H9 (cell line): Measurements from ENCODE around the gene CD9. TPM values are rescaled to one million over a fixed set of nuclear protein-coding genes. Genes with fewer than 3 reads are reported as not detected.
"Not testable (repeated sequence)": the region's sequence is repeated elsewhere in the genome, so short reads cannot be mapped to it uniquely, and the experiment has no call there.

Experiments used
- DNase-seq: peaks from one replicate; pipeline ENCODE4 v3.0.0-alpha.2; 2017
- H2AFZ ChIP-seq: one replicate; pipeline ENCODE4 v1.6.1; 2013; ENCODE audit warnings: mild to moderate bottlenecking, low read length, control low read depth, moderate library complexity
- H2AK5ac ChIP-seq: 2 replicates; pipeline ENCODE4 v1.6.1; 2013; ENCODE audit warnings: low read length, control low read depth, mixed read lengths; ENCODE audit not compliant: insufficient read length
- H2BK120ac ChIP-seq: one replicate; pipeline ENCODE4 v1.6.1; 2013; ENCODE audit warnings: low read depth, mild to moderate bottlenecking, low read length, control low read depth, inconsistent platforms; ENCODE audit not compliant: poor library complexity, severe bottlenecking
- H2BK12ac ChIP-seq: 2 replicates; pipeline ENCODE4 v1.6.1; 2013; ENCODE audit warnings: low read length, control low read depth, mixed read lengths, low read depth; ENCODE audit not compliant: insufficient read length
- H2BK15ac ChIP-seq: 2 replicates; pipeline ENCODE4 v1.6.1; 2013; ENCODE audit warnings: low read depth, low read length, control low read depth
- H2BK20ac ChIP-seq: one replicate; pipeline ENCODE4 v1.6.1; 2013; ENCODE audit warnings: low read depth, mild to moderate bottlenecking, low read length, control low read depth, inconsistent platforms; ENCODE audit not compliant: poor library complexity, severe bottlenecking
- H2BK5ac ChIP-seq: 2 replicates; pipeline ENCODE4 v1.6.1; 2013; ENCODE audit warnings: low read length, control low read depth, mixed read lengths; ENCODE audit not compliant: insufficient read length
- H3K14ac ChIP-seq: 2 replicates; pipeline ENCODE4 v1.6.1; 2013; ENCODE audit warnings: low read length, control low read depth; ENCODE audit not compliant: insufficient read depth
- H3K18ac ChIP-seq: 2 replicates; pipeline ENCODE4 v1.6.1; 2013; ENCODE audit warnings: low read depth, mild to moderate bottlenecking, mixed read lengths, low read length, control low read depth; ENCODE audit not compliant: insufficient read length
- H3K23ac ChIP-seq: 2 replicates; pipeline ENCODE4 v1.6.1; 2013; ENCODE audit warnings: low read length, control low read depth, mixed read lengths, low read depth; ENCODE audit not compliant: insufficient read length
- H3K23me2 ChIP-seq: 2 replicates; pipeline ENCODE4 v1.6.1; 2013; ENCODE audit warnings: low read depth, mild to moderate bottlenecking, mixed read lengths, low read length, control low read depth; ENCODE audit not compliant: insufficient read length, poor library complexity, severe bottlenecking
- H3K27ac ChIP-seq: 2 replicates; pipeline ENCODE4 v1.5.1; 2013; ENCODE audit warnings: low read length, control low read depth, mixed read lengths, low read depth; ENCODE audit not compliant: insufficient read length
- H3K27me3 ChIP-seq: 2 replicates; pipeline ENCODE4 v1.6.1; 2013; ENCODE audit warnings: low read length, control low read depth, inconsistent platforms; ENCODE audit not compliant: insufficient read depth
- H3K4ac ChIP-seq: 2 replicates; pipeline ENCODE4 v1.6.1; 2013; ENCODE audit warnings: low read depth, mild to moderate bottlenecking, control low read depth, inconsistent platforms, low read length, moderate library complexity
- H3K4me1 ChIP-seq: 2 replicates; pipeline ENCODE4 v1.6.1; 2013; ENCODE audit warnings: low read length, control low read depth, inconsistent platforms; ENCODE audit not compliant: insufficient read depth
- H3K4me2 ChIP-seq: 2 replicates; pipeline ENCODE4 v1.6.1; 2013; ENCODE audit warnings: low read length, control low read depth, mixed read lengths; ENCODE audit not compliant: insufficient read length, insufficient read depth
- H3K56ac ChIP-seq: 2 replicates; pipeline ENCODE4 v1.6.1; 2013; ENCODE audit warnings: low read depth, mild to moderate bottlenecking, mixed read lengths, low read length, control low read depth; ENCODE audit not compliant: insufficient read length
- H3K79me1 ChIP-seq: 2 replicates; pipeline ENCODE4 v1.6.1; 2013; ENCODE audit warnings: low read depth, mild to moderate bottlenecking, moderate library complexity, low read length, control low read depth, inconsistent platforms; ENCODE audit not compliant: insufficient read depth, poor library complexity, severe bottlenecking
- H3K79me2 ChIP-seq: 2 replicates; pipeline ENCODE4 v1.6.1; 2013; ENCODE audit warnings: low read length, control low read depth, inconsistent platforms; ENCODE audit not compliant: insufficient read depth
- H3K9ac ChIP-seq: 2 replicates; pipeline ENCODE4 v1.6.1; 2013; ENCODE audit warnings: low read length, control low read depth, mixed read lengths; ENCODE audit not compliant: insufficient read length; ENCODE audit errors: extremely low read depth
- H3K9me3 ChIP-seq: one replicate; pipeline ENCODE4 v1.6.1; 2013; ENCODE audit warnings: low read depth, low read length, inconsistent platforms; ENCODE audit not compliant: control insufficient read depth
- H3T11ph ChIP-seq: one replicate; pipeline ENCODE4 v1.6.1; 2013; ENCODE audit warnings: mild to moderate bottlenecking, low read length, control low read depth, inconsistent platforms
- H4K20me1 ChIP-seq: one replicate; pipeline ENCODE4 v1.6.1; 2013; ENCODE audit not compliant: control insufficient read depth, insufficient read length, insufficient read depth
- H4K5ac ChIP-seq: 2 replicates; pipeline ENCODE4 v1.6.1; 2013; ENCODE audit warnings: low read depth, mild to moderate bottlenecking, mixed read lengths, low read length, control low read depth; ENCODE audit not compliant: insufficient read length
- H4K8ac ChIP-seq: replicated peaks from 2 replicates; pipeline ENCODE4 v1.6.1; 2013; ENCODE audit warnings: low read length, control low read depth, mixed read lengths, low read depth; ENCODE audit not compliant: insufficient read length
- H4K91ac ChIP-seq: 2 replicates; pipeline ENCODE4 v1.6.1; 2013; ENCODE audit warnings: low read depth, mild to moderate bottlenecking, moderate library complexity, mixed read lengths, low read length, control low read depth; ENCODE audit not compliant: insufficient read length
- H3K27ac Mint-ChIP-seq, 3 experiments: 2 replicates in 2 of 3; 3 replicates in 1 of 3; pipeline ENCODE4 v1.8.0; 2020 to 2021; ENCODE audit warnings: mixed read lengths in 3 of 3, mild to moderate bottlenecking in 1 of 3, moderate library complexity in 1 of 3
- H3K27me3 Mint-ChIP-seq: 2 replicates; pipeline ENCODE4 v1.8.0; 2021; ENCODE audit warnings: low read depth, mild to moderate bottlenecking, moderate library complexity, mixed read lengths
- H3K36me3 Mint-ChIP-seq, 3 experiments: 2 replicates in 2 of 3; 3 replicates in 1 of 3; pipeline ENCODE4 v1.8.0; 2020 to 2021; ENCODE audit warnings: low read depth in 3 of 3, mixed read lengths in 3 of 3; ENCODE audit not compliant: insufficient read depth in 1 of 3
- H3K4me1 Mint-ChIP-seq, 2 experiments: 2 replicates each; pipeline ENCODE4 v1.8.0; 2020; ENCODE audit warnings: mixed read lengths in 2 of 2
- H3K4me3 Mint-ChIP-seq, 2 experiments: 2 replicates in 1 of 2; 3 replicates in 1 of 2; pipeline ENCODE4 v1.8.0; 2020 to 2021; ENCODE audit warnings: mild to moderate bottlenecking in 2 of 2, mixed read lengths in 2 of 2, moderate library complexity in 1 of 2
- H3K9me3 Mint-ChIP-seq, 2 experiments: 2 replicates in 1 of 2; 3 replicates in 1 of 2; pipeline ENCODE4 v1.8.0; 2020; ENCODE audit warnings: mild to moderate bottlenecking in 2 of 2, mixed read lengths in 2 of 2, moderate library complexity in 1 of 2
- CTCF ChIP-seq: fragments of 200-600 bp; sonication (generic); conservative IDR thresholded peaks from 3 replicates; pipeline ENCODE4 v1.8.0; 2021; ENCODE audit warnings: antibody characterized with exemption, mild to moderate bottlenecking
- WGBS: extraction: QIAGEN DNeasy Blood & Tissue Kit; methylation state at CpG from one replicate; pipeline ENCODE4 v1.1.7; 2013; ENCODE audit warnings: missing lambda C conversion rate, low lambda C conversion rate, mixed read lengths; ENCODE audit not compliant: insufficient read length; ENCODE audit errors: extremely low coverage; 5-methylcytosine and 5-hydroxymethylcytosine counted together
- total RNA-seq: library from RNA; stranded (reverse); gene quantifications from 2 replicates; pipeline ENCODE4 v1.2.1, GENCODE V29; 2021

CD9 gene
- total RNA-seq, 1 experiment from 2014 or later, result 132 TPM

- Histone ChIP-seq H3K18ac (no peak overlapping the region), H2BK5ac (no peak overlapping the region), H3K4ac (no peak overlapping the region), H3K79me1 (no peaks in the 10 kb centered on the region), H3T11ph (no peak overlapping the region), H3K23ac (no peak overlapping the region), H2BK120ac (no peak overlapping the region), H2AK5ac (no peak overlapping the region), H4K8ac (no peak overlapping the region), H3K23me2 (no peaks in the 10 kb centered on the region), H4K5ac (no peak overlapping the region), H3K27ac (no peak overlapping the region), H4K20me1 (no peaks in the 10 kb centered on the region), H3K14ac (no peak overlapping the region), H3K4me2 (no peak overlapping the region), H3K9ac (no peak overlapping the region), H4K91ac (no peak overlapping the region), H3K79me2 (no peaks in the 10 kb centered on the region), H3K9me3 (no peaks in the 10 kb centered on the region), H2BK15ac (no peak overlapping the region), H2BK12ac (no peak overlapping the region), H3K4me1 (no peaks in the 10 kb centered on the region; the same call in 1 of the 2 replicates), H2AFZ (no peak overlapping the region), H2BK20ac (no peak overlapping the region), H3K27me3 (no peaks in the 10 kb centered on the region), H3K56ac (no peak overlapping the region)
- Mint-ChIP-seq H3K9me3 (no peaks in the 10 kb centered on the region), H3K4me3 (no peak overlapping the region), H3K36me3 (no peaks in the 10 kb centered on the region), H3K27ac (peak overlapping the region in 1 of 3 experiments; percentile 5; a peak in 1 of 7 replicates), H3K4me1 (peaks cover 8 to 12% of the 10 kb centered on the region in 2 experiments; a peak in 3 of 4 replicates), H3K27me3 (peaks cover 7% of the 10 kb centered on the region)
- TF ChIP-seq CTCF, result no peak
- DNase-seq, result no peak
- WGBS, result no CpG with 5 or more reads among the region's 11 CpGs
These were observed 41.5 kb upstream of the CD9 start for GRCh38 chr12:6158749-6159148.

DNA sequence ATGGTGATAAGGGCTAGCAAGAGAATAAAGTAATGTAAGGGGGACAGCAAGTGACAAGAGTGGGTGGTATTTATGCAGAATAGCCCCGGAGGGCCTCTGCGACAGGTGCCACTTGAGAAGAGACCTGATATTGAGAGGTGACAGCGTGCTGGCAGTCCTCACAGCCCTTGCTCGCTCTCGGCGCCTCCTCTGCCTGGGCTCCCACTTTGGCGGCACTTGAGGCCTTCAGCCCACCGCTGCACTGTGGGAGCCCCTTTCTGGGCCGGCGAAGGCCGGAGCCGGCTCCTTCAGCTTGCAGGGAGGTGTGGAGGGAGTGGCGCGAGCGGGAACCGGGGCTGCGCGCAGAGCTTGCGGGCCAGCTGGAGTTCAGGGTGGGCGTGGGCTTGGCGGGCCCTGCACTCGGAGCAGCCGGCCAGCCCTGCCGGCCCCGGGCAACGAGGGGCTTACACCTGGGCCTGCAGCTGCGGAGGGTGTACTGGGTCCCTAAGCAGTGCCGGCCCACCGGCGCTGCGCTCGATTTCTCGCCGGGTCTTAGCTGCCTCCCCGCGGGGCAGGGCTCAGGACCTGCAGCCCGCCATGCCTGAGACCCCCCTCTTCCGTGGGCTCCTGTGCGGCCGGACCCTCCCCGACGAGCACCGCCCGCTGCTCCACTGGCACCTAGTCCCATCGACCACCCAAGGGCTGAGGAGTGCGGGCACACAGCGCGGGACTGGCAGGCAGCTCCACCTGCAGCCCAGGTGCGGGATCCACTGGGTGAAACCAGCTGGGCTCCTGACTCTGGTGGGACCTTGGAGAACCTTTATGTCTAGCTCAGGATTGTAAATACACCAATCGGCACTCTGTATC lies 40.8 kb upstream of the CD9 start:
- H4K5ac ChIP-seq, H3K36me3 Mint-ChIP-seq, H3K14ac ChIP-seq, H2BK12ac ChIP-seq, H2BK120ac ChIP-seq, H3K79me2 ChIP-seq, H2AK5ac ChIP-seq, H3K4me1 ChIP-seq, H3T11ph ChIP-seq, H3K9me3 ChIP-seq, H3K79me1 ChIP-seq, H2BK15ac ChIP-seq, H3K27ac ChIP-seq, H3K4me2 ChIP-seq, H2BK5ac ChIP-seq, H3K18ac ChIP-seq, H3K4me3 Mint-ChIP-seq, H3K9me3 Mint-ChIP-seq, H3K27me3 ChIP-seq, H3K9ac ChIP-seq, H2BK20ac ChIP-seq, H3K27me3 Mint-ChIP-seq, H3K56ac ChIP-seq, H3K27ac Mint-ChIP-seq, H3K23me2 ChIP-seq, H4K8ac ChIP-seq, H3K4ac ChIP-seq, H4K20me1 ChIP-seq, H4K91ac ChIP-seq, H2AFZ ChIP-seq, H3K23ac ChIP-seq: not testable (repeated sequence)
- peak; percentile 36 for DNase-seq
- H3K4me1 Mint-ChIP-seq, result peaks cover 8 to 12% of the 10 kb centered on the region in 2 experiments; a peak in 3 of 4 replicates
- no CpG with 5 or more reads among the region's 50 CpGs for WGBS
